Caki2 (cell line): ENCODE measurements around the gene SNX10. TPM values are rescaled to one million over a fixed set of nuclear protein-coding genes. Genes with fewer than 3 reads are reported as not detected.
A peak's percentile ranks its signal among the peaks of the same experiment; 100 is the strongest.

Experiments used
- DNase-seq: peaks from one replicate; pipeline ENCODE4 v3.0.0-alpha.2; 2015; ENCODE audit warnings: low read depth
- in situ Hi-C: cut with HindIII; loops from 2 replicates; pipeline ENCODE4 v1.10.0; 2016; ENCODE audit warnings: low sequenced_read_pairs, low pct_unique_long_range_greater_than_20kb, mixed read lengths
- total RNA-seq: library from RNA; depleted of rRNA; stranded (reverse); fragments of >200 nt; shearing (Covaris generic); gene quantifications from 2 replicates; pipeline ENCODE4 v1.2.3, GENCODE V29; 2014; ENCODE audit warnings: low replicate concordance

Gene SNX10
- total RNA-seq, 1 experiment from 2014 or later, result 17.9 TPM

DNA sequence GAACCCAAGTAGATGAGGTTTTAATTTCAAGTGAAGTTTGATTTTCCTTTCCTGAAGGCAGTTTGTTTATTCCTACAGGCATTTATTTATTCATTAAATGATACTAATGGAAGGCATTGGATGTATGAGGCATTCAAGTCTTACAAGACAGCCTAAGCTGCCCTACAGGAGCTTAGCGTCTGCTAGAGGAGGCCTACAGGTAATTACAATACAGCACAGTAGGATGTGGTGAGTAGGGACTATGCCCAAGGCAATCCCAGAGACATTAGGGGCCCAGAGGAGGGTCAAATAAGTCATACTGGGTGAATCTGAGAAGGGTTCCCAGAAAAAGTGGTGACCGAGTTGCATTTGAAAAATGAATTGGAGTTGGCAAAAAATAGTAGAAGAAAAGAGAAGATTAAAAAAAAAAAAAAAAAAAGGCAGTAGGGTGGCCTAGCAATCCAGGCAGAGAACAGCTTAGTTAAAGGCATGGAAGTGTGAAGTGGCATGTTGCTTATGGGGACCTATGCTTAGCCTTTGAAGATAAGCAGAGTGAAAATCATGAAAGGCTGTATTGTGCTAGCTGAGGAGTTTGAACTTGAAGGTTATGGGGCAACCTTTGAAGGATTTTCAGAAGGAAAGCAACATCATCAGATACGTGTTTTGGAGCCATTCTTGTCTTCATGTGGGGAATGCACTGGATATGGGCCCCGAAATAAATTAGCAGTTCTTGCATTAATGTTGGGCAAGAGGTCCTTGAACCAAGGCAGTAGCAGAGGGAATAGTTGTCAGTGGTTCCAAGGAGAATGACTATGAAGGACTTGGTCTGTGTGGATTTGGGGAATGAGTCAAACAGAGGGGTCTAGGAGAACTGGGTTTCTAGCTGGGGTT, 65.5 kb downstream of the SNX10 start:
- in situ Hi-C loops, result no loop called here

DNA sequence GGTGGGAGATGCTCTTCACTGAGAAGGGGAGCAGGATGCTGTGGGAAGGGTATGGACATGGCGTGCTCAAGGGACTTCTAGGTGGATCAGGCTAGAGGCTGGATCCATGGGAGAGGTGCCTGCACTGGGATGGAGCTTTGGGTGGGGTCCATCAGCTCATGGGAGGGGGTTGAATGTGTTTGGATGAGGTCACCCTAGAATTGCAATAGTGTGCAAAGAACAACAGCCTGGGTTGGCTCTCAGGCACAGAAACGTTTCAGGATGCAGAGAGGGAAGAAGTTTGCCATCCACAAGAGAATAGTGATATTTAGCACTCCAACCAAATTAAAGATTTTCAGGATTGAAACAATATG, 66.1 kb downstream of the SNX10 start:
- in situ Hi-C loops, result no loop called here
- no peak for DNase-seq

More for the DNA sequence above, 65.5 kb downstream of the SNX10 start:
- DNase-seq, result no peak

DNA sequence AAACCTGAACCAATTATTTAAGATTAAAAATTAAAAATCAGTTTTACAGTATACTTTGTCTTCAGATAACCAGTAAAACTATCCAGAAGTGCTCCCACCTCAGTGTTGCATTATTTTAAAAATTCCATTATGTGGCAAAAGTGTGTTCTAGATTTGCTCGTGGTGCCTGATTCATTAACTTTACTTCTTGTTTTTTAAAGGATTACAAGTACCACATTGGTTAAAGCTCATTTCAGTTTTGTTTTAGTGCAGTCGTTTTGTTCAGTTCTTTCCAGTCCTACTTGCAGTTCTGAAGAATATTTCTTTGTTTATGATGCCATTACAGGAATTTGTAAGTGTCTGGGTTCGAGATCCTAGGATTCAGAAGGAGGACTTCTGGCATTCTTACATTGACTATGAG, 69.0 kb downstream of the SNX10 start:
- in situ Hi-C loops, result no loop called here
- DNase-seq, result no peak

DNA sequence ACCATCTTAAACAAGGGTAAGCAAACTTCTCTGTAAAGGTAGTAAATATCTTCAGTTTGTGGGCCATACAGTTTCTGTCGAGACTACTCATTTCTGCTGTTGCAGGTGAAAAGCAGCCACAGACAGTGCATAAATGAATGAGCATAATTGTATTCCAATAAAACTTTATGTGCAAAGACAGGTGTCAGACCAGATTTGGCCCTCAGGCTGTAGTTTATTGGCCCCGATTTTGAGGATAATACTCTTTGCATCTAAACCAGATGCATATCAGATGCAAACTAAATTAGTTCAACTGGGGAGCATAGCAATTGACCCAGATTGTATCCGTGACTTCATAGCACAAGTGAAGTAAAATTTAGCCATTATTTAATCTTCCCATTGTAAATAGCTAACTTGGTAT, 70.0 kb downstream of the SNX10 start:
- in situ Hi-C loops, result no loop called here
- no peak for DNase-seq

DNA sequence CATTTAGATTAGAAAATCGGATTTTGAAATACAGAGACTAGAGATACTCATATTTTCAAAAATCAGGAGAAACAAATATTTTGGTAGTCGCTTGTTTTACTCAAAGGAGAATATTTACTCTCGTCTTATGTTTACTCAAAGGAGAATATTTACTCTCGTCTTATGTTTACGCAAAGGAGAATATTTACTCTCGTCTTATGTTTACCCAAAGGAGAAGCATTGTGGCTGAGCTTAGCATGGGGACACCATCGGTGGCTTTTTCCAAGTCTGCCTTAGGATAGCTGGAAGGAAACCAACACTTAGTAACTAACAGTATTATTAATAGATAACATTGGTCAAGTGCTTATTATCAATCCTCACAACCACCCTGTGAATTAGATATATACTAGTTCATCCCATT, 71.8 kb downstream of the SNX10 start:
- DNase-seq, result no peak
- in situ Hi-C loops, result no loop called here

DNA sequence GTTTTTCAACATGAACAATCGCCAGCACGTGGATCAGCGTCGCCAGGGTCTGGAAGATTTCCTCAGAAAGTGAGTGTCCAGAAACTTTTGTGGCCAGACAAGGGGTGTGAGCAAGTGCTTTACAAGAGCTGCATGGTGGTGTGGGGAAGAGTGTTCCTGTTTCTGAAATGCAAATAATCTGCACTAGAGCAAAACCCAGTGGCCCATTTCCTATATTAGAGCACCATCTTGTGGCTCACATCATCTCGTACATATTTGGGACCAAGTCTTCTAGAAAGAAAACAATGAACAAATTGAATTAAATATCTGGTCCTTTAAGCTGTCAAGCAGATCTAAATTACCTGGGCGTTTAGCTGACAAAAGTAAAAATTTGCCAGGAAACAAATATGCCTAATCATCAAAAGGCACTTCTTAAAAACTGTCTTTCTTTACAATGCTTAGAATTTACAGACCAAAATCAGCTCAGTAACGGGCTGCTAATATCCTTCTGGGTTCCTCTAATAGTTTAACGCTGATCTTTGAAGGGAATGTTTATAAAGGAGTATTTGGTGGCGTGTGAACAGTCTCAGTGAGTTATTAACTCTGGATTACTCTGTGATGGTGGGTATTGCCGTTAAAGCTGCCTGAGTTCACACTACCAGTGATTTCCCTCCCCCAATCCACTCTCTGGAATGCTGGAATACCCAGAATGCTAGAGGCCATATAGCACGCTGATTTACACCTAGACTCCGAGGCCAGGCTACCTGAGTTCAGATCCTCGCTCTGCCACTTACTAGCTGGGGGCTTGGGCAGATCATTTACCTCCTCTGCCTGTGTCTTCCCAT, 73.6 kb downstream of the SNX10 start:
- peak; percentile 73 for DNase-seq
- in situ Hi-C loops, result no loop called here

DNA sequence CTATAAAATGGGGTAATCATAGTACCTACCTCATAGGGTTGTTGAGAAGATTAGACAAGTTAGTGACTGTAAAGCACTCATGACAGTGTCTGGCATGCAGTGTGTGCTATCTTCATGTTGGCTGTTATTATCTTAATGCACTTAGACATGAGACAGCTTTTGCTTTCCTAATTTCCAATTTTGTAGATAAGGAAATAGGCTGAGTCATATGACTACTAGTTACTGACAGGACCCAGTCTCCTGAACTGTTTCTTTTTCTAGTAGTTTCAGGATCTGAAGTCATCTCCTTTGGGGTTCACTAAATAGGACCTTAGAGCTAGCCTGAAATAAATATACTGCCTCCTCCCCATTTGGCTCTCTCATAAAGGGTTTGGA, 74.2 kb downstream of the SNX10 start:
- DNase-seq, result no peak
- in situ Hi-C loops, result no loop called here

DNA sequence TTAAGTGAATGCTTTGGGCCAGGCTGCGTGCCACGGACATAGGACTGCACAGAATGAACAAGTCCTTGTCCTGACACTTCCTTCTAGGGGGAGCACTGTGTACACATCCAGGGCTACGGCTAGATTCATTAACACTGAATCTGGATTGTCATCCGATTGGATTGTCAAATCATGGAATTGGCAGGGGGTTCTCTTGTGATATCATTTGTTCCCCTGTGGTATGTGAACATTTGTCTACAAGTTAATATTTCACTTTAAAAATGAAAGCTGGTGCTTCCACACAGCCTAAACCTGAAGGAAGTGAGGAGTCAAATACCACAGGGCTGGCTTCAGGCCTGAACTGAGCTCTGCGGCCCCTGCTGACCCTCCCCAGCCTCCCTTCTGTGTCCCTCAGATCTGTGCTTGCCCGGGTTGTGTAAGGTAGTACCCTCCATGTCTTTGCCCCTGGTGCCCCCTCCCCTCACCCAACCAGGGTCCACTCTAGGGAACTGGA, 75.6 kb downstream of the SNX10 start:
- DNase-seq, result no peak
- in situ Hi-C loops, result no loop called here

DNA sequence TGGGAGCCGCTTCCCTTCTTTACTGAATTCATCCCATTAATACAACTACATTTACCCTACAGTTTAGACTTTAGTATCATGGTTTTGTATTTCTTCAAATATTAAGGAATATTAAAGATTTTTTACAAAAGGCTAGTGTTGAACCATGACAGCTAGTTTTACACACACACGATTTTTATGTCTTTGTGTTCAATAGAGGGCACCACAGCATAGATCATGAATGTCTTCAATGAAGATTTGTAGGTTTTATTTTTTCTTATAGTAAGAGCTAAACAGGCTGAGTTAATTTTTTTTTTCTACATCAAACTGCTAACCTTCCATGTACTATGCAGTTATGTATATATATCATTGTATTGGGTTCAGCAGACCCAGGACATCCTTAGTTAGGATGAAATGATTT, 76.9 kb downstream of the SNX10 start:
- in situ Hi-C loops, result no loop called here

DNA sequence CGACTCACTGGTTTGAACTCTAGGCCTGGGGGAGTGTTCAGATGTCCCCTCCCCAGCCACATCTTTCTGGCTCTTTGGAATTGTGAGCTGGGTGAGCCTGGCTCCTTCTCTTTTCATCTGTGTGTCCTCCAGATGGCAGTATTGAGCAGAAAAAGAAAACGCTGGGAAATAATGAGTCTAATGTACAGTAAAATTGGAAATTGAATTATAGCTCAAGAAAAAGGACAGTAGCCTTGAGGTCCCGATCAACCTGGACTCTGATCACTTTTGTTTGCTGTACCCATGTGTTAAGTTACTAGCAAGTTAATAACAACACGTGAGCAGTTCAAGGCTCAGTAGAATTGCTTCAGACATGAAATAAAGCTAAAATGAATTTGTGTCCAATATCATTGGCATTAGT, 77.9 kb downstream of the SNX10 start:
- in situ Hi-C loops, result no loop called here
- DNase-seq, result peak; percentile 62

More for the DNA sequence above, 76.9 kb downstream of the SNX10 start:
- no peak for DNase-seq

DNA sequence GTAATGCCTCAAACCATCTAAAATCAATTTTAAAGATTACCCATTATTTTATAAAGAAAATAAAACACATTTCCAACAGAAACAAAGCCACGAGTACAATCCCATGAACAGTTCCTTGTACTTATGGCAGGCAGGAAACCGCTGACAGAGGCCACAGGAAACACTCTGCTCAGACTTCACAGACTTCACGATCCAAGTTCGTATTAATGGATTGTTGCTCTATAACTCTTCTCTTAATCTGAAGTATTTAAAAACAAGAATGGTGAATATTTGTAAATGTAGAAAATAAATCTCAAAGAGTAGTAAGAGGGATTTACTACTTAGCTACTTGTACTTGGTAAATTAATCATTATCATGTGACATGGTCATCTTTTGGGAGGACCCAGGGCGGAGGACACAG, 78.3 kb downstream of the SNX10 start:
- in situ Hi-C loops, result loop anchor here (10.0 kb wide), 1 partner anchor 305 kb away; no protein-coding TSS in a partner anchor
- DNase-seq, result no peak

DNA sequence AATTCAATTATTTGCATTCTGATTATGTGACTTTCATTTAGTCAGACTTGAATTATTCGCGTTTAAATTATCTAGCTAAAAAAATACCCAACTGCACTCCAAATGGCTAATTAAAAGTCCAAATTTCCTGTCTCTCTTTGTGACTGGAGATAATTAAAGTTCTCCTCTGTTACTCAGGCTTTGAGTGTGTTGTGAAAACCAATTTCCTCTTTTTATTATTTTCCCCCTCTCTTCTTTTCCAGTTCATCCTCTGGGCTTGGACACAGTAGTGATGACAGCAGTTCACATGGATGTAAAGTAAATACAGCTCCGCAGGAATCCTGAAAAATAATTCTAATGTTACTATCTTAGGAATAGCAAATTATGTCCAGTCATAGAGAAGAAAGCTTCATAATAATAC, 80.6 kb downstream of the SNX10 start:
- in situ Hi-C loops, result loop anchor here (10.0 kb wide), 1 partner anchor 303 kb away; no protein-coding TSS in a partner anchor
- no peak for DNase-seq

DNA sequence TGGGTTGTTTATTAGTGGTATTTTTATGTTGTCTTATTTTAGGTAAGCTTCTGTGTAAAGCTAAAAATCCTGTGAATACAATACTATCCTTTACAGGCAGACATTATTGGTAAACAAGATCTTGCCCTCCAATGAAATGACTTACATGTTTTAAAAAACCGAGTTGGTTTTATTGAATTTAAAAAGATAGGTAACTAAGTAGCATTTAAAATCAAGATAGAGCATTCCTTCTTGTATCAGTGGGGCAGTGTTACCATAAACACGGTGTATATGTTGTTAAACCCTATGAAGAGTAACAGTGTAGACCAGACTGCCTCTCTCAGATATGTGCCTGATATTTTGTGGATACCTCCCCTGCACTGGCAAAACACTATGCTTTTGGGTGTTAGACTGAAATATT, 81.0 kb downstream of the SNX10 start:
- no peak for DNase-seq
- in situ Hi-C loops, result loop anchor here (10.0 kb wide), 1 partner anchor 302 kb away; no protein-coding TSS in a partner anchor

DNA sequence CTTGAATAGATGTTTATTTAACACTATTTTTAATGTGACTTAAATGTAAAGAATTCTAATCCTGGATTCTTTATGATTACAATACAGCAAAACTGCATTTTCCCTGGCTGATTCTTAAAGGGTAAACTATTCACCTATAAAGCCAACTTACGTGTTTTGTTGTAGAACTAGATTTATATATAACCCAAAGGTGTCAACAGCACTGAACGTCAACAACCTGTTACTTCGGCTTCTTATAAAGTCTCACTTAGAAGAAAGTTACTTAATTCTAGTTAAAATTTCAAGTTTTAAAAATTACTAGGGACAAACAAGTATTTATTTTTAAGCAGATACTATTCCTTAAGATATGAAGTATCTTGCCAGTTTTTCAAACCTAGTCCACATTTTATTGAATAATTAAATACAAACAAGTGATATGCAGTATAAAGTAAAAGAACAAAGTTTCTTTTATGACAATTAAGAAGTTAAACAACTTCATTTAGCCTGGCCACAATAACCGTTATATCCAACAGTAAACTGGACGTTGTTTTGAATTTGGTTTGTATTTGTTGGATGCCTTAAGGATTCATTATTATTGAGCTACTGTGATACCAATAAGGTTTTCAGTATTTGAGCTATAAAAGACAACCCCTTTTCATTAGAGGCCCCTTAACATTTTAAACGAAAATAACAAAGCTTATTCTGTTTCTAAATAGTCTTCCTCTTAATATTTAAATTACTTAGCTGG, 83.1 kb downstream of the SNX10 start:
- no peak for DNase-seq
- in situ Hi-C loops, result loop anchor here (10.0 kb wide), 1 partner anchor 300 kb away; no protein-coding TSS in a partner anchor

DNA sequence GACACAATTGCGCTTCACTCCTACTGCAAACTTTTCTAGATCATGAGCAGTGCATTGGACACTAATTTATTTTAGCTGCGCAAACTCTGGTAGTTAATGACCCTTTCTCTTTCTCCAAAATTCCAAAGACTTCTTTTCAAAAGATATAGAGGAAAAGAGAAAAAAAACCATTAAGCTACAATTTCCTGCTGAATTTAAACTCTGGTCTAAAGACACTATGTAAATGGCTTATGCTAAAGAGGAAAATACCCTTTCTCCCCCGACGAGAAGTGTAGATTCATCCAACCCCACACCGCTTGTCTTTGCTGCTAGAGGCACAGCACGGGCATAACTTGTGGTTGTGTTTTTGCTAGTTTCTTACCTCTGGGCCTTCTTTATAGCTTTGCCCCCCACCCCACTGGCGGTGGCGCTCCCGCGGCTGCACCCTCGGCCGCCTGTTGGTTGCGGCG, 84.1 kb downstream of the SNX10 start:
- no peak for DNase-seq
- in situ Hi-C loops, result loop anchor here (10.0 kb wide), 1 partner anchor 299 kb away; no protein-coding TSS in a partner anchor

DNA sequence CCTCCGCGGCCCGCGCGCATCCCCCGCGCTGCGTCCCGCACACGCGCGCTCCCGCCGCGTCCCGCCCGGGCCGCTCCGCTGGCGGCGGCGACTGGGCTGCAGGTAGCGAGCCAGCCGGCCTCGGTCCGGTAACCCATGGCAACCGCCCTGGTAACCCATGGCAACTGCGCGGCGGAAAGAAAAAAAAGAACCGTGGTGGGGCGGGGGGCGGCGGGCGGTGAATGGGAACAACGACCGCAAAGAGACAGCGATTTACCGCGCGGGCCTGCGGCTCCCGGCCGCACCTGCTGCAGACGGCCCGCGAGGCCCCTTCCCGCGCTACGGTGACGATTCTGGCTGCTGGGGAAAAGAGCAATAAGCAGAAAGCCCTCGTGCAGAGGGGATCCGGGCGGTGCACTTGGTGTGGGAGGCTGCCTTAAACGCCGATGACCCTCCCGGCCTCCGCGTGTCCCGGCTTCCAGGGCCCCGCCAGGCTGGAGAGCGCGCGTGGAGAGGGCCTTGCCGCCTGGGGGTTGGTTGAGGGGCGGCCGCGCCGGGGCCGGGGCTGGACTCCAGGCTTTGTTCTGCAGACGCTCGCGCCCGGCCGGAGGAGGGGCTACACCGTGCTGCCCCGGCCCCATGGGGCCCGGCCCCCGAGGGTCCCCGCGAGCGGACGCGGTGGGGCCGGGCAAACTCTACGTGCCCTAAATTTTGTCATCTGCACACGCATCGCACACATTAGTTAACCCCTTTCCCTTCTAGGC, 84.7 kb downstream of the SNX10 start:
- in situ Hi-C loops, result loop anchor here (10.0 kb wide), 1 partner anchor 298 kb away; no protein-coding TSS in a partner anchor

DNA sequence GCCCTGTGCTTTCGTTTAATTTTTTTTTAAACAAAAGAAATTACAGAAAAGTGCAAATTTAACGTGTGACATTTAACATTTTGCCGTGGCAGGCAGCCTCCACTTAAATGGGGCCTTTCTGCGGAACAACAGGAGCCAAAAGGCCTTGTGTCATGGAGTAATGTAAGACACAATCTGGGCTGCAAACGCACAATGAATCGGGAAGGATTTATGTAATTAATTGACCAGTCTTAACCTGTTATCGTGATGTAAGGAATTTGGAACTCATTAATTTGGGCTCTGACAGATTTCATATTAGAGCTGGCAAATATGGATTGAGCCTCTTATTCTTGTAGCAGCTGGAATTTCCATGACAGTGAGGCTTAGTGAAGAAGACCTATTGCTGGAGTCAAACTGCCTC, 86.4 kb downstream of the SNX10 start:
- in situ Hi-C loops, result loop anchor here (10.0 kb wide), 1 partner anchor 297 kb away; no protein-coding TSS in a partner anchor
- no peak for DNase-seq

More for the DNA sequence above, 84.7 kb downstream of the SNX10 start:
- peak; percentile 81 for DNase-seq
